Effector CD8-positive, alpha-beta T cell (primary cell): ENCODE data around the gene EXD3.
A peak's percentile ranks its signal among the peaks of the same experiment; 100 is the strongest.

Experiments used
- DNase-seq: peaks from one replicate; lab custom pipeline; 2025; lab: John Stamatoyannopoulos, UW

EXD3 gene

DNA sequence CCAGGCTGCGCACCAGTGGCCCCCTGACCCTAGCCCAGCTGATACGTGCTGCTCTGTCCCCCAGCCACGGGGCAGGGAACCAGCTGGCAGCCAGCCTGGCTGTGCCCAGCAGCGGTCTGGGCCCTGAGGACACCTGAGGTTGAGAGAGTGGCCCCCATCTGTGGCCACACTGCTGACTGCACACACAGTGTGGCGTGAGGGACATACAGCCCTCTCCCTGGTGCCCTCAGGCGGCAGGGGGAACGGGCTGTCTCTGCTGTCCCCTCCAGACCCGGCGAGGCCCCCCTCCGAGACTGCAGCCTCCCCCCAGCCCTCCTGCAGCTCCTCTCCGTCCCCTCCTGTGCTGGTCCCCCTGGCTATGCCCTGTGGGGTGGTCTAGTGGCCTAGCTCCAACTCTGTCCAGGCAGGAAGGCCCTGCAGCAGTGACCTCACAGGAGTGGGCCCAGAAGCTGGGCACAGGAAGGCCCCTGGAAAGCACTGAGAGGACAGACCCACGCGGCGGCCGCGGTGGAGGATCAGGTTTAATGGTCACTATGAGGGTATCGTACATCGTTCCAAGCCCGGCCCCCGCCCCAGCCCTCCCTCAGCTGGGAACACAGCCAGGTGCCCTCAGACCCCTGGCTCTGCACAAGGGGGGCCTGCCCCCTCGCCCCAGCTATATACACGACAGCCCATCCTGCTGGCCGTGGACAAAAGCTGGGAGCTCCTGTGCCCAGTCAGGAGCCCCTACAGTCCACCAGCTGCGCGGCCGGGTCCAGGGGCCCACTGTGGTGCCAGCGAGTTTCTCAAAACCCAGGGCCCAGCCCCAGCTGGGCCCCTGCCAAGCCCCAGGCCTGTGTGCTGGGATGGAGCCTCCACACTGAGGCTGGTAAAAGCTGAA, 25.0 kb upstream of the EXD3 start:
- no peak for DNase-seq

DNA sequence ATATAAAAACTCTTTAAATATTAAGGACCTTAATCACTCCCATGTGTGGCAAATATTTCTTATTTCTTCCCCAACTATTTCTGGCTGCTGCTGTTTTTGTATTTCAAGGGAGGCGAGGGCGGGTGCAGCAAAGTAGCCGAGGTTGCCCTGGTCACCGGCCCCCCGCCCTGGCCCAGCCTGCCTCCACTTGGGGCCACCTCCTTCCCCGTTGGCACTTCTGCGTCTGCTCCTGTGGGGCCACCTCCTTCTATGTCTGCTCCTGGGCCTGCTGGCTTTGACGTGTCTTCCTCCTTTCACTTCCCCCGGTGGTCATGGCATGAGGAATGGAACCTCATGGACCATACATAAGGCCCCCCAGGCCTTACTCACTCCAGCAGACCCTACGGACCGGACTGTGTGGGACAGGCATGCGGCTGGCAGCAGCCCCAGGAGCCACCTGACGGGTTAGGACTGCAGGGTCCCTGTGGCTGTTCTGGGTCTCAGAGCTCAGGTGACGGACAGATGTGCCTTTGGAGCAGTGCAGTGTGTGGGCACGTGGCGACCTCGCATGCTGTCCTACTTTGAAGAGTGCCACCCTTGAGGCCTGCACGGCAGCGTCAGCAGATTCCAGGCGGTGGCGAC, 24.0 kb upstream of the EXD3 start:
- DNase-seq = no peak

DNA sequence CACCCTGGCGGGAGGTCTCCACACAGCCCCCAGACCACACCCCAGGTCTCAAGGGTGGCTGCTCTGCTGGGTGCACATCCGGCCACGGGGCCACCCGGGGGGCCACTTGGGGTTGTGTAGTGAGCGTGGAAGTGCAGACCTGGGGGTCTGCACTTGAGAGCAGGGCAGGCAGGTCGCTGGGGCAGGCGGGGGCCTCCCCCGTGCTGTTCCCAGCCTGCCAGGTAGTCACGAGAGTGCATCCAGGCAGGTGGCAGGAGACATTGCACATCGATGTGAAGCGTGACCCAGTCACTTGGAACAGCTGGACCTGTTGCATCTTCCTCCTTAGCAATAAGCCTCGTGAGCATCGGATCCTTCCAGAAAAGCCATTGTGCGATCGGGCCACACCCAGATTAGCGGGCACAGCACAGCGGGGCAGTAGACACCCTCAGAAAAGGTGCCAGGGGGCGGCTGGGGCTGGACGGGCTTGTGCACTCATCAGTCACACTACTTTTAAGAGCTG, 23.0 kb upstream of the EXD3 start:
- no peak for DNase-seq

DNA sequence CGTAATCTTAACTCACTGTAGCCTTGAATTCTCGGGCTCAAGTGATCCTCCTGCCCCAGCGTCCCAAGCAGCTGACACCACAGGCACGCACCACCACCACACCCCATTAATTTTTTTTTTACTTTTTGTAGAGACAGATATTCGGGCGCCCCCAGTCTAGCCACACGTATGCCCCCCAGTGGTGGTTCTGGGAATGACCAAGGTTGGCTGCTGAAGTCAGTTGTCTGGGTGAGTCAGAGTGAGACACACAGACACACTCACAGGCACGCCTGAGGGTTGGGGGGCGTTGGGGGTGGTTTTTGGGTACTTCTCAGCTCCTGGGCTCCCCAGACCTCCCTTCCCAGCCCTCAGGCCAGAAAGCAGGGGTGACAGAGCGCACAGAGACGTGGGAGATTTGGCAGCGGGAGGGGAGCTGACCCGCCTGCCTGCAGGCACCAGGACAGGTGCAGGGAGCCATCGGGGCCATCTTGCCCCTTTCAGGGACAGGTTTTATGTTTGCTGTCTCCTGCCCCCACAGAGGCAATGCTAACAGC, 22.4 kb upstream of the EXD3 start:
- peak; percentile 73 for DNase-seq

DNA sequence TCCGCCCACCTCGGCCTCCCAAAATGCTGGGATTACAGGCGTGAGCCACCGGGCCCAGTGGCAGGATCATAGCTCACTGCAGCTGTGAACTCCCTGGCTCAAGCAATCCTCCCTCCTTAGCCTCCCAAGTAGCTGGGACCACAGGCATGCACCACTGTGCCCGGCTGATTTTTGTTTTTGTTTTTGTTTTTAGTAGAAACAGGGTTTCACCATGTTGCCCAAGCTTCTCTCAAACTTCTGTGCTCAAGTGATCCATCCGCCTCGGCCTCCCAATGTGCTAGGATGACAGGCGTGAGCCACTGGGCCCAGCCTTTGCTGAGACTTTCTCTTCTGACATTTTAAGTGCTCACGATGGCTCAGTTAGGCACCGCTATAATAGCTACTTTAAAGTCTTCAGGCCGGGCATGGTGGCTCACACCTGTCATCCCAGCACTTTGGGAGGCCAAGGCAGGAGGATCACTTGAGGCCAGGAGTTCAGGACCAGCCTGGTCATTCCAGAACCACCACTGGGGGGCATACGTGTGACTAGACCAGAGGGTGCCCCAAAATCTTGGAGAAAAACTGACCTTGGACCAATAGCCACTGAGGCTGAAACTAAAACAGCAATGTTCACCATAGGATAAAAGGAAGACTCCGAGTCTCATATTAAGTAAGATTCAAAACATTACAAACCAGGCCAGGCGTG, 21.3 kb upstream of the EXD3 start:
- no peak for DNase-seq

DNA sequence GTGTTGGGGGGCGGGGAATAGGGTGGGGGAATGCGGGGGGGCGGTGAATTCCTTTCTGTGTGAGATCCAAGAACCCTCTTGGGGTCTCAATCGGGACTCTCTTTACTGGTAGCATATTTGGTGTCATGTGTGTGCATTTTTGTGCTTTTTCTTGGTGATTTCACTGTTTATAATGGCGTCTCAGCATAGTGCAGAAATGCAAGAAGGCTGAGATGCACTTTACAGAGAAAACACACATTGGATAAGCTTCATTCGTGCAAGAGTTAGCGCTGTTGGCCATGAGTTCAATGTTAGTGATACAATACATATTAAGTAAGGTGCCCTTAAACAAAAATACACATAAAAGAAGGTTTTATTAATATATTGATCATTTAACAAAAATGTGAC, 19.0 kb upstream of the EXD3 start:
- no peak for DNase-seq

DNA sequence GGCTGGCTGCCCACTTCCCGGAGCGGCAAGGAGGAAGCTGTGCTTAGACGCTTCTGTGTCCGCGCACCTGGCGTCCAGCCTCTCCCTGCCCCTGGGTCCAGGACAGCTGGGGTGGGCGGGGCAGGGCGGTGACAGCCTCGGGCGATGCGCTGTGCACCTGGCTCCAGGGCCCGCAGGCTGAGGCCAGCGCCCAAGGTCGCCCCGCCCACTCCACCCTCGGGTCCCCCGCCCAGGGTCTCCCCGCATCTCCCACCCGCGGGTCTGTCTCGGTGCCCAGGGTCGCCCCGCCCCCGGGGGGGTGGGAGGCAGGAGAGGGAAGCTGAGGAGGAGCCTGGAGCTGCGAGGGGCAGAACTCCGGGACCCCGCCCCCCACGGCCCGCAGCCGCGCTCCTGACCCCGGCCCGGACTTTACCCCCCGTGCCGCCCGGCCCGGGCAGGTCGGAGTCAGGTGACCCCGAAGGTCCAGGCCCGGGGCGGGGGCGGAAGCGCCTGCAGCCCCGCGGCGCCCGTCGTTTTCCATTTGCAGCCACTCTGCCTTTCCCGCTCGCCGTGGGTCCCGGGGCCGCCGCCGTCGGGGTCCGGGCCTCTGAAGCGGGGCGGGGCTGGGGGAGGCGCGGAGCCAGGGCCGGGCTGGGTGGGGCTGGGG, 18.4 kb upstream of the EXD3 start, which contains the start of gene ENTPD8:
TSS of gene ENTPD8 (minus strand) at position 69 of the 646 bp plus-strand sequence. CDS start 3,072 bp downstream, outside the sequence.
- no peak for DNase-seq

DNA sequence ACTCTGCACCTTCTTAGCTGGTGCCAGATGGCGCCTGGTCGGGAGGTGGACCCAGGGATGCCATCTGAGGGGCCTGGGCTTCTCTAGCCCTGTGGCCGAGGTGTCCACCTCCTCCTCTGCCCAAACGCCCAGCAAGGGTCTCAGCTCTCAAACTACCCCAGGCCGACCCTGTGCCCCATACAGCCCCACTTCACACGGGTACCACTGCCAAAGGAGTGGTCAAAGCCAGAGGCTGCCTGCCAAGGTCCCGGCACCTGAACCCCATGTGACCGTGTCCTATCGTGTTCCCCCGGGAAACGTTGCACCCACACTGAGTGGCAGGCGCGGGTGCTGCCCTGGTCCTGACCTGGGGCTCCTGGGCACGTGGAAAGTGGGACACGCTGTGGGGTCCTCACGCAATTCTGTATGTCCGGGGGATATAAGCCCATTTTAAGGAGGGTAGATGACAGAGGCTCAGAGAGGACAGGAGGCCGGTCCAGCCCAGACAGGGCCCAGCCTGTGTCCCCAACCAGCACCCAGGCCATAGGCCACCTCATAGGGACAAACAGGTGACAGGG, 16.3 kb upstream of the EXD3 start:
- no peak for DNase-seq

DNA sequence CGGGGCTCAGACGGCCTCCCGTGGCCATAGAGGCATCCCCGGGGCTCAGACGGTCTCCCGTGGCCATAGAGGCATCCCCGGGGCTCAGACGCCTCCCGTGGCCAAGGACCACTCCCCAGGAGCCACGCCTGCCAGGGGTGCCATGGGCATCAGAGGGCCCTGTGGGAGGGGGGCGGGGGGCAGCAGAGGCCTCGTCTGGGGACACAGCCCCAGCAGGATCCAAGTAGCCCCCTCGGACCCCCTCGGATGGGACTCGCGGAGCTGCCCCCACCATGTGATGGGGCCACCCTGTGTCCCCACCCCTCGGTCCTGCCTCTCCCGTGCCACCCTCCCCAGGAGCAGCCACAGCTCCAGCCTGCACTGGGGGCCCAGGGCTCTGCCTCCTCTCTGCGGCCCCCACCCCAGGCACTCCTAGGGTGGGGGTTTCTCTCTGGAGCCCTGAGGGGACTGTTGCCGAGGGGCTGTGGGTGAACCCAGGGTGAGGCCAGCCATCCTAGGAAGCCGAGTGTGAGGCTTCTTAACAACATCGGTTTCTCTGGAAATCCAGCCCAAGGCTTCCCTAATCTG, 15.7 kb upstream of the EXD3 start:
- DNase-seq = no peak

DNA sequence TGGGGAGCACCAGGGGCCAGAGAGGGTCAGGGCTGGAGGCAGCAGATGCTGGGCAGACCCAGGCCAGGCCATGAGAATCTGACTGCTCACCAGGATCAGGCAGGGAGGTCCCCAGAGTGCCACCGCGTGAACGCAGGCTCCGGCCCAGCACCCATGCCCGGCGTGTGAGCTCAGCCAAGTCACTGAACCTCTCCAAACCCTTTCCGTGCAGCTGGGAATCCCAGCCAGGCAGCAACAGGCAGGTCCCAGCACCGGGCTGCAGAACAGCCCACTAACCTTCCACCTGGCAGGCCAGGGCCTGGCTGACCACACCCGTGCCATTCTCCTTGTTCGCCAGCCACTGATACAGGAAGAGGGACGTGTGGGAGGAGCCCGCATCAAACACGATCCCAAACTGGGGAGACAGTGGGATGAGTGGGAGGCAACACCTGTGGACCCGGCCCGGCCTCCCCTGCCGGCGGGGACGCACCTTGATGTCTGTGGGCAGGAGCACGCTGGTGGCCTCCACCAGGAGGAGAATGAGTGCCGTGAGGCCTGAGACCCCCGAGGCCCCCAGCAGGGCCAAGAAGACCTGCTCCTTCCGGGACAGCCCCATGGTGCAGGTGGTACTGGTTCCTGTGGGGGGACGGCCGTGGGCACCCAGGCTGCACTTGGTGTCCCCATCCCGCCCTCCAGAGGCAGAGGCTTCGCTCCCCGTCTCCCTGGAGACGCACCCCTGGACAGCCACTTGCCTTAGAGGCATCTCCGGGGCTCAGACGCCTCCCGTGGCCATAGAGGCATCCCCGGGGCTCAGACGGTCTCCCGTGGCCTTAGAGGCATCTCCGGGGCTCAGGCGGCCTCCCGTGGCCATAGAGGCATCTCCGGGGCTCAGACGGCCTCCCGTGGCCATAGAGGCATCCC, 15.0 kb upstream of the EXD3 start:
- no peak for DNase-seq

DNA sequence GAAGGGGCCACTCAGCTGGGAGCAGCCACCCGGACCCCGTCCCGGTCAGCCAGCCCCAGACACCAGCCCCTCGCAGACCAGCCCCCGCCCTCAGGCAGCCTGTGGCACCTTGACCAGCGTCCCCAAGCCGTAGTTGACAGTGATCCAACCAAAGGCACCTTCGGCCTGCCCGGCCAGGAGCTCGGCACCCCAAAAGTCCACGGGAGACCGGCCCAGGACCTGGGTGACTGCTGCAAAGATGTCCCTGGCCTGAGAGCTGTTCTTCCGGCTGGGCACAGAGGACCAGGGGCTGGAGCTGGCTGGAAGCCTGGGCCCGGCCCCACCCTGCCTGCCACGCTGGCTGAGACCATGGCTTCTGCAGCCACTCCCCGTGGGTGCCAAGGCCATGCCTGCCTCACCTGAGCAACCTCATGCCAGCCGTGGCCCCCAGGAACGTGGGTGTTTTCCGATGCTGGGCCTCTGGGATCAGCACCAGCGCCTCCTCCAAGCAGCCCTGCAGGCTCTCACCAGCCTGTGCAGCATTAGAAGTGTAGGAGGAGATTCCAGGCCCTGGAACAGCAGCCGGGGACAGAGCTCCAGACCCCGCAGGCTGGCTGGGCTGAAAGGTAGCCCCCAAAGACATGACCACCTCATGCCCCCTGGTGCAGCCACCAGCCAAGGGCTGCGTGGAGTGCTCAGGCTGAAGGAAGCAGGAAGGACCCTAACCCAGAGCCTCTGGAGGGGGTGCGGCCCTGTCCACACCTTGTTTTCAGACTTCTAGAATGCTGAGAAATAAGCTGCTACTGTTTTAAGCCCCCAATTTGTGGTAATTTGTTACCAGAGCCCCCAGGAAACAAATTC, 14.0 kb upstream of the EXD3 start:
- no peak for DNase-seq

DNA sequence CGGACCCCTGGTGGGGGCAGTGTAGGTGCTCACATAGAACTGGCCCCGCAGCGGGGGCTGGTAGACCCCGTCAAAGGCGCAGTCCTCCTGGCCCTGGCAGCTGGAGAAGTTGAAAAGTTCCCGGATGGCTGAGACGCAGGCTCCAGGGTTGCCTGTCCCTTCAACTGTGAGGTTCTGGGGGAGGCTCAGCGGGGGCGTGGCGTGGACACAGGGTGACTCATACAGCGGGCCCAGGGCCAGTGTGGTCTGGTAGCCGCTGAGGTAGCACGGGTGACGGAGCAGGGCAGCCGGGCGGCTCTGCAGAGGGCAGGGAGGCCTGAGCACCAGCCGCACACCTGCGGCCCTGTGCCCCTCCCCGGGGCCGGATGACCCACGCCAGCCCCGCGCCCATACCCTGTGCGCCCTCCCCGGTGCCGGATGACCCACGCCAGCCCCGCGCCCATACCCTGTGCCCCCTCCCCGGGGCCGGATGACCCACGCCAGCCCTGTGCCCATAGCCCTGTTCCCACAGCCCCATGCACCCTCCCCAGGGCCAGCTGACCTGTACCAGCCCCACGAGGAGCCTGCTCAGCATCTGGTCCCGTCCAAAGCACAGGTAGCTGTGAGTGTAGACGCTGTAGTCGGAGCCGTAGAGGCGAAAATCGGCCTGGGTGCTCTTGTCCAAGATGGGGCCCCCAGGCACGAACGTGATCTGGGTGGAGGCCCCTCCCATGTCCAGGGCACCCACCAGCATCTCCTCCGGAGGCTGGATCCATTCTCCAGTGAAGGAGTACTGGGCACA, 13.2 kb upstream of the EXD3 start:
- no peak for DNase-seq

DNA sequence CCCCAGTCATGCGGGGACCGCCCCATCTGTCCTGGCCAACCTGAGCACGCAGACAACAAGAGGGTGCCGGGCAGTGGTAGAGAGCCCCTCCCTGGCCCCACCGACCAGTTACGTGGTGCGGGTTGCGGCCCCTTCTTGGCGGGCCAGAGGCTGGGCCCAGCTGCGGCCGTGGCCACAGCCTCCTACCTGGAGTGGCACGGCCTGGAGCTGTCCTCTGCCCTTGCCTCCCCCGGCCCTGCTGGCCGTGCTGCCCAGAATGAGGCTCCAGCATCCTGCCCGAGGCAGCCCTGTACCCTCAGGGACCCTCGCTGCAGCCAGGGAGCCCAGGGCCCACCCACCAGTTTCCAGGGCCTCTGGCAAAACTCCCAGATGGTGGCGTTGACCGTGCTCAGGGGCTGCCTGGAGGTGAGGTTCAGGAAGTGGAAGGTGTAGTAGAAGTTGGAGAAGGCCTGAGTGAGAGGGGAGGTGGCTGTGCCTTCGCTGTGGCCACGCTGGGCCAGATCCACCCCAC, 12.5 kb upstream of the EXD3 start:
- no peak for DNase-seq

DNA sequence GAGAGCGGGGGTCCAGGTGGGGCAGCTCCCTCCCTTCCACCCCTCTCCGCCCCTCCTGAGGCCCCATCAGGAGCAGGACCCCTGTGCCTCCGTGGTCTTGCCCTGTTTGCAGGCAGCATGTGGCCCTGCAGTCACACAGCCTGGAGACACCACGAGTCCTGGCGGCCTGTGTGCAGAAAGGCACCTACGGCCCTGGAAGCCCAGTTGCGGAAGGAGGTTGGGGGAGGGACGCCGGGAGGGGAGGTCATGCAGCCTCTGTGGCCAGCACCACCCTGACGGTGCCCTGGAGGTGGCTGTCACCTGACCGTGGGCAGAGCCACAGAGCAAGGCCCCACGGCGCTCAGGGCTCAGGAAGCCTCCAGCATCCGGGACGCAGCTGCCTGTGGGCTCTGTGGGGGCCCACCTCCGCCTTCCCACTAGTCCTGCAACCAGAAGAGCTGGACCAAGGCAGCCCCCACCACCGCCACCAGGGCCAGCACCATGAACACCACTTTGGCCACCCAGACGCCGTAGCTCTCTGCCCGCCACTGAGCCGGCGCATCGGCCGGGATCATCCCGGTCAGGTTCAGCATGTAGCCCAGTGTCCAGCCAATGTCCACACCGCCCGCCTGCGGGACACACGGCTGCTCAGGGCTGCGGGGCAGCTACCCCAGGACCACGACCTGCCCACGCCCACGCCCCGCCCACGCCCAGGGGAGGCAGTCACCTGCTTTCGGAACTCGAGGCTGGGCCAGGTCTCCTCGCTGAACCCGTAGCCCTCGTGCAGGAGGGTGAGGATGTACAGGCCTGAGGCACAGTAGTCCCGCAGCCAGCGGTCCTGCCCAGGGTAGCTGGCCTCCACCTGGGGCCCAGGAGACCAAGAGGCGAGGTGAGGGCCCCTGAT, 11.8 kb upstream of the EXD3 start:
- DNase-seq = no peak

DNA sequence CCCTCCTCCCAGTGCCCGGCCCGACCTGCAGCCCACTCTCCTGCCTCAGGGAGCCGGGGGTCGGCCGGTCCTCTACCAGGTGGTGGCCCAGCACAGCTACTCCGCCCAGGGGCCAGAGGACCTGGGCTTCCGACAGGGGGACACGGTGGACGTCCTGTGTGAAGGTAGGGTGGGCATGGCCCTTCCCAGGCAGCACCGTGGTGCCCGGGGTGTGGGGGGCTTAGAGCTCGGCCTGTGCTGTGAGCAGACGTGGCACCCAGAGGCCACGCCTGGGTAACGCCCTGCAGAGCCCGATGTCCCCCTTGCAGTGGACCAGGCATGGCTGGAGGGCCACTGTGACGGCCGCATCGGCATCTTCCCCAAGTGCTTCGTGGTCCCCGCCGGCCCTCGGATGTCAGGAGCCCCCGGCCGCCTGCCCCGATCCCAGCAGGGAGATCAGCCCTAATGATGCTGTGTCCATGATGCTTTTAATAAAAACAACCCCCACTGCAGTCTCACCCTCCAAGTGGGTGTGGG, 11.0 kb upstream of the EXD3 start:
- DNase-seq = no peak

DNA sequence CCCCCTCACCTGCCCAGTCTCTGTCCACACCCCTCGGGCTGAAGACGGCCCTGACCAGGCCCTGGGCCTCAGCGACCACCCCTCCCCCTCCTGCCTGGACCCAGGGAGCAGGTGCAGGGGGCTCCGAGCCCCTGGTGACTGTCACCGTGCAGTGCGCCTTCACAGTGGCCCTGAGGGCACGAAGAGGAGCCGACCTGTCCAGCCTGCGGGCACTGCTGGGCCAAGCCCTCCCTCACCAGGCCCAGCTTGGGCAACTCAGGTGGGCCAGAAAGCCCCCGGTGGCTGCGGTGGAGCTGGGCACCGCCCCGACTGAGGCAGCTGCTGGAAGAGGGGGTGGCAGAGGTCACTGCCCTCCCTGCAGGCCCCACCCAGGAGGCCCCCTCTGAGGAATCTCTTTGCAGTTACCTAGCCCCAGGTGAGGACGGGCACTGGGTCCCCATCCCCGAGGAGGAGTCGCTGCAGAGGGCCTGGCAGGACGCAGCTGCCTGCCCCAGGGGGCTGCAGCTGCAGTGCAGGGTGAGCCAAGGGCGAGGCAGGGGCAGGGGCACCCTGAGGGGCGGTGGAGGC, 10.5 kb upstream of the EXD3 start:
- no peak for DNase-seq
